Liver (tissue), 9 donors: ENCODE data around the gene MKNK1. TPM values are rescaled to one million over a fixed set of nuclear protein-coding genes. Genes with fewer than 3 reads are reported as not detected.

Experiments
- DNase-seq: peaks from one replicate; pipeline ENCODE4 v3.0.0-alpha.2; 2017; ENCODE audit warnings: low spot score
- H3K27ac ChIP-seq, 2 donors: one replicate each; pipeline ENCODE4 v1.7.0; 2013; ENCODE audit warnings: inconsistent platforms in 2 of 2, low read length in 2 of 2, control low read depth in 1 of 2, low read depth in 1 of 2, mild to moderate bottlenecking in 1 of 2
- H3K27me3 ChIP-seq, 4 donors: one replicate each; pipeline versions ENCODE4 v1.6.1 to v1.7.0; 2013; ENCODE audit warnings: low read length in 3 of 4, inconsistent platforms in 1 of 4, mild to moderate bottlenecking in 1 of 4, moderate library complexity in 1 of 4; ENCODE audit not compliant: control insufficient read depth in 4 of 4, insufficient read depth in 4 of 4
- H3K36me3 ChIP-seq, 4 donors: one replicate each; pipeline versions ENCODE4 v1.6.1 to v1.7.0; 2013; ENCODE audit warnings: low read length in 3 of 4, mild to moderate bottlenecking in 3 of 4, low read depth in 1 of 4, moderate library complexity in 1 of 4; ENCODE audit not compliant: control insufficient read depth in 4 of 4, insufficient read depth in 3 of 4
- H3K4me1 ChIP-seq, 4 donors: one replicate each; pipeline versions ENCODE4 v1.6.1 to v1.7.0; 2013; ENCODE audit warnings: low read length in 3 of 4, mild to moderate bottlenecking in 3 of 4, moderate library complexity in 1 of 4; ENCODE audit not compliant: control insufficient read depth in 4 of 4, insufficient read depth in 4 of 4
- H3K4me3 ChIP-seq, 3 donors: one replicate each; pipeline versions ENCODE4 v1.6.1 to v1.7.0; 2013; ENCODE audit warnings: low read length in 3 of 3, control low read depth in 1 of 3, low read depth in 1 of 3, mild to moderate bottlenecking in 1 of 3
- H3K9ac ChIP-seq, 2 donors: one replicate each; pipeline ENCODE4 v1.7.0; 2013; ENCODE audit warnings: low read length in 2 of 2, mild to moderate bottlenecking in 2 of 2, moderate library complexity in 2 of 2, control low read depth in 1 of 2, low read depth in 1 of 2
- H3K9me3 ChIP-seq, 4 donors: one replicate each; pipeline versions ENCODE4 v1.6.1 to v1.7.0; 2013; ENCODE audit warnings: low read length in 3 of 4; ENCODE audit not compliant: control insufficient read depth in 4 of 4
- ATF3 ChIP-seq: IDR thresholded peaks from 2 replicates; pipeline ENCODE4 v1.6.1; 2016; ENCODE audit warnings: antibody characterized with exemption
- CTCF ChIP-seq: fragments of 150-350 bp; IDR thresholded peaks from 2 replicates; pipeline ENCODE4 v1.5.1; 2017; ENCODE audit warnings: improper control_type of control experiment, low read depth, low read length; ENCODE audit not compliant: missing input control
- EGR1 ChIP-seq, 2 donors: IDR thresholded peaks; 2 replicates each; pipeline ENCODE4 v1.6.1; 2016 to 2018; ENCODE audit warnings: antibody characterized with exemption in 2 of 2, low read depth in 2 of 2
- FOXA1 ChIP-seq: IDR thresholded peaks from 2 replicates; pipeline ENCODE4 v1.6.1; 2016; ENCODE audit warnings: antibody characterized with exemption
- FOXA2 ChIP-seq: IDR thresholded peaks from 2 replicates; pipeline ENCODE4 v1.6.1; 2016; ENCODE audit warnings: antibody characterized with exemption
- GABPA ChIP-seq, 2 donors: IDR thresholded peaks in 1 of 2; conservative IDR thresholded peaks in 1 of 2; 2 replicates each; pipeline ENCODE4 v1.6.1; 2016; ENCODE audit warnings: antibody characterized with exemption in 2 of 2, mild to moderate bottlenecking in 1 of 2, moderate library complexity in 1 of 2
- HNF4A ChIP-seq, 2 donors: conservative IDR thresholded peaks; 2 replicates each; pipeline ENCODE4 v1.6.1; 2016; ENCODE audit warnings: antibody characterized with exemption in 2 of 2, mild to moderate bottlenecking in 2 of 2
- HNF4G ChIP-seq: IDR thresholded peaks from 2 replicates; pipeline ENCODE4 v1.6.1; 2016; ENCODE audit warnings: antibody characterized with exemption
- JUND ChIP-seq, 2 donors: IDR thresholded peaks; 2 replicates each; pipeline ENCODE4 v1.6.1; 2016; ENCODE audit warnings: antibody characterized with exemption in 2 of 2
- MAX ChIP-seq: IDR thresholded peaks from 2 replicates; pipeline ENCODE4 v1.6.1; 2016; ENCODE audit warnings: antibody characterized with exemption
- NR2F2 ChIP-seq: IDR thresholded peaks from 2 replicates; pipeline ENCODE4 v1.6.1; 2016; ENCODE audit warnings: antibody characterized with exemption
- RAD21 ChIP-seq, 2 donors: IDR thresholded peaks; 2 replicates each; pipeline ENCODE4 v1.6.1; 2016; ENCODE audit warnings: antibody characterized with exemption in 2 of 2, mild to moderate bottlenecking in 2 of 2
- REST ChIP-seq: IDR thresholded peaks from 2 replicates; pipeline ENCODE4 v1.6.1; 2016; ENCODE audit warnings: antibody characterized with exemption, mild to moderate bottlenecking
- RXRA ChIP-seq, 2 donors: IDR thresholded peaks; 2 replicates each; pipeline ENCODE4 v1.6.1; 2017 to 2018; ENCODE audit warnings: antibody characterized with exemption in 2 of 2, mild to moderate bottlenecking in 1 of 2
- SP1 ChIP-seq: IDR thresholded peaks from 2 replicates; pipeline ENCODE4 v1.6.1; 2018; ENCODE audit warnings: antibody characterized with exemption, mild to moderate bottlenecking
- TAF1 ChIP-seq: conservative IDR thresholded peaks from 2 replicates; pipeline ENCODE4 v1.6.1; 2016; ENCODE audit warnings: antibody characterized with exemption, mild to moderate bottlenecking
- YY1 ChIP-seq: IDR thresholded peaks from 2 replicates; pipeline ENCODE4 v1.6.1; 2016; ENCODE audit warnings: antibody characterized with exemption, mild to moderate bottlenecking
- ZBTB33 ChIP-seq: IDR thresholded peaks from 2 replicates; pipeline ENCODE4 v1.6.1; 2016; ENCODE audit warnings: antibody characterized with exemption
- WGBS: extraction: QIAGEN DNeasy Blood & Tissue Kit; methylation state at CpG from one replicate; pipeline ENCODE4 v1.1.7; 2013; 5-methylcytosine and 5-hydroxymethylcytosine counted together
- polyA plus RNA-seq, 2 donors: library from polyadenylated mRNA; stranded (reverse) in 1 of 2; unstranded in 1 of 2; fragments of 200-250 nt in 1 of 2; fragments of >200 nt in 1 of 2; fragmentation: Nextera tagmentation in 1 of 2; extraction: Ambion mirVana in 1 of 2; gene quantifications; one replicate each; pipeline versions ENCODE4 v1.2.1 to v1.2.3, GENCODE V29; 2013 to 2015
- total RNA-seq, 2 donors: library from RNA; depleted of rRNA; stranded (reverse); fragments of >200 nt; gene quantifications; one replicate each; pipeline ENCODE4 v1.2.3, GENCODE V29; 2014
- donor health status: healthy.
- donor health status: healthy.
- donor health status: healthy.
- donor health status: healthy.
- donor health status: healthy.

MKNK1 gene
- total and polyA plus RNA-seq, 4 donors = 10.2 to 30.8 (median 18.3) TPM

- no peak for TF ChIP-seq CTCF
Measured at GRCh38 chr1:46615088-46615487, 11.0 kb upstream of the MKNK1 start (continued).

GRCh38 chr1:46614604-46614984, 10.5 kb upstream of the MKNK1 start:
- no peak overlapping the region for H3K9ac ChIP-seq
- no peaks in the 10 kb centered on the region for H3K27me3 ChIP-seq
- H3K4me3 ChIP-seq = no peak overlapping the region
- H3K27ac ChIP-seq = no peak overlapping the region
- H3K36me3 ChIP-seq = peaks cover 0 to 6% (median 4%) of the 10 kb centered on the region in 4 donors
- H3K9me3 ChIP-seq = no peaks in the 10 kb centered on the region
- 67% methylated on average over 2 of the region's 2 CpGs for WGBS
- DNase-seq = no peak
- H3K4me1 ChIP-seq = peaks cover 9 to 26% (median 22%) of the 10 kb centered on the region in 4 donors
- TF ChIP-seq ZBTB33 (no peak), EGR1 (IDR thresholded peaks at IDR 0.05; ENCODE audit: low read depth in 2 of 2) (no peak), JUND (IDR thresholded peaks at IDR 0.05) (no peak), ATF3 (no peak), GABPA (IDR thresholded peaks at IDR 0.05 in 1 of 2, conservative IDR thresholded peaks at IDR 0.05 in 1 of 2) (no peak), RXRA (IDR thresholded peaks at IDR 0.05) (no peak), FOXA1 (no peak), NR2F2 (no peak), SP1 (no peak), REST (no peak), HNF4G (no peak), HNF4A (conservative IDR thresholded peaks at IDR 0.05) (no peak), FOXA2 (no peak), RAD21 (IDR thresholded peaks at IDR 0.05) (no peak), TAF1 (no peak), MAX (no peak), YY1 (no peak), CTCF (no peak)
